ENCODE results near the gene ZNF804B. TPM values are rescaled to one million over a fixed set of nuclear protein-coding genes. Genes with fewer than 3 reads are reported as not detected.
A peak's percentile ranks its signal among the peaks of the same experiment; 100 is the strongest.

ZNF804B gene
- total RNA-seq, 1 experiment from 2014 or later, result not detected

DNA sequence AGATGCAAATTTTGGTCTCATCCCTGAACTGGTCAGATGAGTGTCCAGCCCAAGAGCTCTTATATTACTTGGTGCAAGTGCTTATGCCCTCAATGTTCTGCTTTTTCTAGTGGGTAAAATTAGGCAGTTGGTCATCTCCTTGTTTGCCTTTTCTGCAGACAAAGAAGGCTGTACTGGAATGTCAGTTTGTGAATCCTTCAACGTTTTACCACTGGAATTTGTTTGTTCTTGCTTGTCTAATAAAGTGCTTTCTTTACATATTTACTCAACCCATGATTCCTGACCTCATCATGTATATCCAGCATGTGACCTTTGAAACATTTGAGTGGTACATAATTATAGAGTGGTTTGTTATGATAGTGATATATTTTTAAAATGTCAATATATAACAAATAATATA is 268.3 kb downstream of the ZNF804B start:
- Histone ChIP-seq H3K36me3 (ENCODE audit: low read depth) (no peaks in the 10 kb centered on the region), H3K4me3 (no peak overlapping the region), H2AFZ (no peak overlapping the region), H3K4me1 (replicated peaks; ENCODE audit: insufficient read depth) (no peaks in the 10 kb centered on the region; the same call in none of the 2 replicates), H3K27ac (no peak overlapping the region), H3K4me2 (no peak overlapping the region), H3K27me3 (ENCODE audit: insufficient read depth, low read depth) (no peaks in the 10 kb centered on the region), H3K9me3 (ENCODE audit: insufficient read depth, low read depth) (no peaks in the 10 kb centered on the region), H4K20me1 (ENCODE audit: insufficient read depth) (no peaks in the 10 kb centered on the region), H3K9me2 (ENCODE audit: insufficient read depth) (no peaks in the 10 kb centered on the region), H3F3A (ENCODE audit: insufficient read depth, low read depth) (no peaks in the 10 kb centered on the region), H3K79me2 (ENCODE audit: low read depth) (no peaks in the 10 kb centered on the region)
- no peak for DNase-seq
- intact Hi-C loops (cut with micrococcal nuclease; ENCODE audit: unreplicated experiment), result no loop called here
- no peak for TF ChIP-seq EZH2 (IDR thresholded peaks at IDR 0.05; ENCODE audit: low read depth)
- TF ChIP-seq, protein P1, sequence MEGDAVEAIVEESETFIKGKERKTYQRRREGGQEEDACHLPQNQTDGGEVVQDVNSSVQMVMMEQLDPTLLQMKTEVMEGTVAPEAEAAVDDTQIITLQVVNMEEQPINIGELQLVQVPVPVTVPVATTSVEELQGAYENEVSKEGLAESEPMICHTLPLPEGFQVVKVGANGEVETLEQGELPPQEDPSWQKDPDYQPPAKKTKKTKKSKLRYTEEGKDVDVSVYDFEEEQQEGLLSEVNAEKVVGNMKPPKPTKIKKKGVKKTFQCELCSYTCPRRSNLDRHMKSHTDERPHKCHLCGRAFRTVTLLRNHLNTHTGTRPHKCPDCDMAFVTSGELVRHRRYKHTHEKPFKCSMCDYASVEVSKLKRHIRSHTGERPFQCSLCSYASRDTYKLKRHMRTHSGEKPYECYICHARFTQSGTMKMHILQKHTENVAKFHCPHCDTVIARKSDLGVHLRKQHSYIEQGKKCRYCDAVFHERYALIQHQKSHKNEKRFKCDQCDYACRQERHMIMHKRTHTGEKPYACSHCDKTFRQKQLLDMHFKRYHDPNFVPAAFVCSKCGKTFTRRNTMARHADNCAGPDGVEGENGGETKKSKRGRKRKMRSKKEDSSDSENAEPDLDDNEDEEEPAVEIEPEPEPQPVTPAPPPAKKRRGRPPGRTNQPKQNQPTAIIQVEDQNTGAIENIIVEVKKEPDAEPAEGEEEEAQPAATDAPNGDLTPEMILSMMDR (conservative IDR thresholded peaks at IDR 0.05), result no peak
- CTCF ChIA-PET, result no interaction called here
- BruUV-seq (replicated peaks), result no TSS peak
- POLR2A ChIA-PET (ENCODE audit: unreplicated experiment), result interaction anchor here (0.7 kb wide), 1 partner anchor 801 kb away, joined by 5 read pairs; no protein-coding TSS in a partner anchor

DNA sequence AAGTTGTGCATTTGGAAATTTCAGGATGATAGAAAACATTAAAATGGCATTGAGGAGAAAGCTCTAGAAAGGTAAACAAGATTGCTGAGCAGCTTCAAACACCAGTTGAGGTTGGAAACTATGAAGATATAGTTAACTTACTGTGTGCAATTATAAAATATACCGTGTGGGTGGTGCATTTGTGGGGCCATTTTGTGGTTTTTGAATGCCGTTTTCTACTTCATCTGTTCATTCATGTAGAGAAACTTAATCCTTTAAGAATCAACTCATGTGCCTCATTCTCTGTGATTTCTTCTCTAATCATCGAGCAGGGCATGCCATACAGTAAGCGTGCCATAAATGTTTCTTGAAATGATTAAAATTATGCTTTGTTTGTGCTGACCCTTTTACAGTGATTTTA is 268.8 kb downstream of the ZNF804B start:
- POLR2A ChIA-PET (ENCODE audit: unreplicated experiment), result interaction anchor here (0.7 kb wide), 1 partner anchor 161 kb away, joined by 3 read pairs; no protein-coding TSS in a partner anchor
- no peaks in the 10 kb centered on the region for H3K9me3 ChIP-seq (ENCODE audit: insufficient read depth, low read depth)
- H3F3A ChIP-seq (ENCODE audit: insufficient read depth, low read depth), result no peaks in the 10 kb centered on the region
- H3K27ac ChIP-seq, result no peak overlapping the region
- BruUV-seq (replicated peaks), result no TSS peak
- DNase-seq, result no peak
- no peaks in the 10 kb centered on the region; the same call in none of the 2 replicates for H3K4me1 ChIP-seq (replicated peaks; ENCODE audit: insufficient read depth)
- H3K36me3 ChIP-seq (ENCODE audit: low read depth), result no peaks in the 10 kb centered on the region
- H3K4me2 ChIP-seq, result no peak overlapping the region
- intact Hi-C loops (cut with micrococcal nuclease; ENCODE audit: unreplicated experiment), result no loop called here
- CTCF ChIA-PET, result no interaction called here
- H3K27me3 ChIP-seq (ENCODE audit: insufficient read depth, low read depth), result no peaks in the 10 kb centered on the region
- H3K4me3 ChIP-seq, result no peak overlapping the region
- H3K9me2 ChIP-seq (ENCODE audit: insufficient read depth), result no peaks in the 10 kb centered on the region
- H3K79me2 ChIP-seq (ENCODE audit: low read depth), result no peaks in the 10 kb centered on the region
- TF ChIP-seq EZH2 (IDR thresholded peaks at IDR 0.05; ENCODE audit: low read depth), result no peak
- TF ChIP-seq, protein P1 (conservative IDR thresholded peaks at IDR 0.05), result no peak
- 0 out of 2 replicates have a peak overlapping the region, but pooled peaks have one; percentile 22 for H2AFZ ChIP-seq
- no peaks in the 10 kb centered on the region for H4K20me1 ChIP-seq (ENCODE audit: insufficient read depth)

DNA sequence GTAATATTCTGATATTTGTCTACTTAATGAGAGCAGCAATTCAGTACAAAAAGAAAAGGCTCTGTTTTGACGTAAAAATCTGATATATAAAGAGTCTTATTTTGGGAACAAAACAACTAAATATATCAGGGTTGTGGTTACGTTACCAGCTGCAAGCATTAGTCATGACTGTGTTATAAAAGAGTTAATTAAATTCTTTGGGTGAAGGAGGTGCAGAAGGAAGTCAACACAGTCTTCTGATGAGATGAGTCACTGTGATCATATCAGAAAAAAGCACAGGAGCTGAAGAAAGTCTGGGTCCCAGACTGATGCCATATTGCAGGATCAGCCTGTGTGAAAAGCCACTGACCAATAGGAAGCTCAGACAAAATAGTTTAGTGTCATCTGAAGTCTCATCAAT is 270.4 kb downstream of the ZNF804B start:
- DNase-seq, result peak; percentile 2 to 39
- BruUV-seq (replicated peaks), result no TSS peak
- no peak overlapping the region for H3K4me2 ChIP-seq

More for the DNA sequence above, 270.4 kb downstream of the ZNF804B start:
- H3K4me3 ChIP-seq, result no peak overlapping the region
- POLR2A ChIA-PET (ENCODE audit: unreplicated experiment), result interaction anchor here (0.6 to 0.7 kb wide), 2 partner anchors 326 to 740 kb away, joined by 3 to 7 read pairs; no protein-coding TSS in a partner anchor
- intact Hi-C loops (cut with micrococcal nuclease; ENCODE audit: unreplicated experiment), result no loop called here
- TF ChIP-seq, protein P1 (conservative IDR thresholded peaks at IDR 0.05), result no peak
- no peak for TF ChIP-seq EZH2 (IDR thresholded peaks at IDR 0.05; ENCODE audit: low read depth)
- H3K79me2 ChIP-seq (ENCODE audit: low read depth), result no peaks in the 10 kb centered on the region
- no peaks in the 10 kb centered on the region for H3K9me2 ChIP-seq (ENCODE audit: insufficient read depth)
- CTCF ChIA-PET, result no interaction called here
- no peaks in the 10 kb centered on the region for H3K27me3 ChIP-seq (ENCODE audit: insufficient read depth, low read depth)
- H3K4me1 ChIP-seq (replicated peaks; ENCODE audit: insufficient read depth), result no peaks in the 10 kb centered on the region; the same call in none of the 2 replicates
- H3F3A ChIP-seq (ENCODE audit: insufficient read depth, low read depth), result no peaks in the 10 kb centered on the region
- no peak overlapping the region for H2AFZ ChIP-seq
- H3K9me3 ChIP-seq (ENCODE audit: insufficient read depth, low read depth), result no peaks in the 10 kb centered on the region
- no peaks in the 10 kb centered on the region for H3K36me3 ChIP-seq (ENCODE audit: low read depth)
- H4K20me1 ChIP-seq (ENCODE audit: insufficient read depth), result no peaks in the 10 kb centered on the region
- no peak overlapping the region for H3K27ac ChIP-seq
